OCI-LY1 (cell line): ENCODE results near the gene MMAA.

Experiments used
- H2AFZ ChIP-seq: fragments of 200-600 bp; sonication (generic), shearing (Covaris generic); 2 replicates; pipeline ENCODE4 v1.6.0; 2014; ENCODE audit warnings: antibody characterized with exemption, mild to moderate bottlenecking, low read length
- H3F3A ChIP-seq: fragments of 200-600 bp; sonication (generic), shearing (Covaris generic); 2 replicates; pipeline ENCODE4 v1.6.0; 2014; ENCODE audit warnings: mild to moderate bottlenecking, antibody characterized with exemption, low read length, moderate library complexity; ENCODE audit not compliant: insufficient read depth
- H3K27ac ChIP-seq: fragments of 200-600 bp; sonication (generic); 2 replicates; pipeline ENCODE4 v1.5.1; 2014; ENCODE audit warnings: low read length, mixed run types, mild to moderate bottlenecking, low read depth; ENCODE audit not compliant: poor library complexity, severe bottlenecking
- H3K27me3 ChIP-seq: fragments of 200-600 bp; sonication (generic); 2 replicates; pipeline ENCODE4 v1.6.0; 2014; ENCODE audit warnings: antibody characterized with exemption, mild to moderate bottlenecking, low read length, moderate library complexity; ENCODE audit not compliant: insufficient read depth
- H3K36me3 ChIP-seq: fragments of 200-600 bp; sonication (generic); 2 replicates; pipeline ENCODE4 v1.6.1; 2014; ENCODE audit warnings: mild to moderate bottlenecking, antibody characterized with exemption, low read length, moderate library complexity, mixed read lengths; ENCODE audit not compliant: insufficient read depth
- H3K4me1 ChIP-seq: fragments of 200-600 bp; sonication (generic); 2 replicates; pipeline ENCODE4 v1.5.1; 2014; ENCODE audit warnings: mild to moderate bottlenecking, low read length, moderate library complexity; ENCODE audit not compliant: insufficient read depth, severe bottlenecking
- H3K4me2 ChIP-seq: fragments of 200-600 bp; sonication (generic), shearing (Covaris generic); 2 replicates; pipeline ENCODE4 v1.6.1; 2014; ENCODE audit warnings: low read length
- H3K4me3 ChIP-seq: fragments of 200-600 bp; sonication (generic); 2 replicates; pipeline ENCODE4 v1.5.1; 2014; ENCODE audit warnings: low read length, low read depth, mild to moderate bottlenecking, mixed read lengths; ENCODE audit not compliant: poor library complexity, severe bottlenecking
- H3K79me2 ChIP-seq: fragments of 200-600 bp; shearing (Covaris generic); 2 replicates; pipeline ENCODE4 v1.6.1; 2016; ENCODE audit warnings: mixed run types, low read length, mixed read lengths; ENCODE audit not compliant: insufficient read depth
- H3K9ac ChIP-seq: fragments of 200-600 bp; sonication (generic), shearing (Covaris generic); 2 replicates; pipeline ENCODE4 v1.6.1; 2014; ENCODE audit warnings: mild to moderate bottlenecking, low read length, mixed read lengths
- H3K9me2 ChIP-seq: fragments of 200-600 bp; sonication (generic), shearing (Covaris generic); 2 replicates; pipeline ENCODE4 v1.6.1; 2014; ENCODE audit warnings: low read depth, mild to moderate bottlenecking, low read length, mixed read lengths
- H3K9me3 ChIP-seq: fragments of 200-600 bp; shearing (Covaris generic); 2 replicates; pipeline ENCODE4 v1.6.1; 2014; ENCODE audit warnings: low read length, mixed read lengths
- H4K20me1 ChIP-seq: fragments of 200-600 bp; sonication (generic), shearing (Covaris generic); 2 replicates; pipeline ENCODE4 v1.6.0; 2016; ENCODE audit warnings: mild to moderate bottlenecking, low read length; ENCODE audit not compliant: insufficient read depth
- CTCF ChIP-seq: fragments of 200-600 bp; sonication (generic), shearing (Covaris generic); IDR thresholded peaks from 2 replicates; pipeline ENCODE4 v1.5.1; 2017; ENCODE audit warnings: mild to moderate bottlenecking, antibody characterized with exemption, low read length, moderate library complexity, mixed read lengths
- EZH2 ChIP-seq: fragments of 200-600 bp; sonication (generic), shearing (Covaris generic); IDR thresholded peaks from 2 replicates; pipeline ENCODE4 v1.8.0; 2017; ENCODE audit warnings: borderline replicate concordance, mixed run types, mild to moderate bottlenecking, antibody characterized with exemption, low read length, moderate library complexity, mixed read lengths

MMAA gene

DNA sequence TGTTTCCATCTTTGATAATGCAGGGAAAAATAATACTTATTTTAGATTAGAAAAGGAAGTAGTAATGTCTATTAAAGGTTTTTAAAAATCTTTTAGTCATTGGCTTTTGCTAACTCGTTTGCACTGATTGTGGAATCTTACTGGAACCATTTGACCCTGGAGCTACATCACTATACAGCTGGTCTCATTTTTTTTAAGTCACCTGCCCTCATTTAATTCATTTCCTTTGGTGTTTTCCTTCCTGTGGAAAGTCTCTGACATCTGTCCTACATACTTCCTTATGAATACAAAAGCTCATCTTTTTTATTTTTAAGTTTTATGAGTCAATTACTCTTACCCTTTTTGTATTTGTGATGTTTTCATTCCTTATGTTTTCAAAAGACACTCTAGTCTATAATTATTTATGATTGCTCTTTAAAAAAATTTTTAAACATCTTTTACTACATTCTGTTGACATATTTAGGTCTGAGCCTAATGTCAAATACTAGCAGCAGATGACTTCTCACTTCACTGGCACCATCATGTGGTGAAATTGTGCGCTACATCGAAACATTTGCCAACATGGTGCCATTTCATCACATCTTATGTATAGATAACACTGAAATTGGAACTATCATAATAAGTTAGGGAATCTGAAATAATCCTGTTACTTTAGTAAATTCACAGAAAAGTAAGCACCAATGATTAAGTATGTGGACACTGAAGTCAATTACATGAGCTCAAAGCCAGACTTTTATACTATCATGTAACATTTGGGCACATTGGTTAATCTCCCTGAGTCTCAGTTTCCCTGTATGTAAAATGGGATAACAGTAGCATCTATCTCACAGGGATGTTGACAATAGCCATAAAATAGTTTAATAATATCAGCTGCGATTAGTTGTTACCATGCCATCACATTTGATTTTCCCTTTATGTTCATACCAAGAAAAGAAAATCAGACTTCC is 9.4 kb upstream of the MMAA start:
- Histone ChIP-seq H3K36me3 (no peaks in the 10 kb centered on the region), H3K27me3 (no peaks in the 10 kb centered on the region), H3K4me1 (peaks cover 22% of the 10 kb centered on the region), H3K4me3 (no peak overlapping the region), H3K9me3 (peaks cover 11% of the 10 kb centered on the region), H3F3A (no peaks in the 10 kb centered on the region), H3K9ac (no peak overlapping the region), H3K9me2 (no peaks in the 10 kb centered on the region), H3K27ac (peak overlapping the region; percentile 70), H4K20me1 (no peaks in the 10 kb centered on the region), H3K79me2 (no peaks in the 10 kb centered on the region), H3K4me2 (peak overlapping the region; percentile 18; the same call in 1 of the 2 replicates), H2AFZ (0 out of 2 replicates have a peak overlapping the region, but pooled peaks have one; percentile 15)
- TF ChIP-seq CTCF: peak; percentile 95
- TF ChIP-seq EZH2: no peak

DNA sequence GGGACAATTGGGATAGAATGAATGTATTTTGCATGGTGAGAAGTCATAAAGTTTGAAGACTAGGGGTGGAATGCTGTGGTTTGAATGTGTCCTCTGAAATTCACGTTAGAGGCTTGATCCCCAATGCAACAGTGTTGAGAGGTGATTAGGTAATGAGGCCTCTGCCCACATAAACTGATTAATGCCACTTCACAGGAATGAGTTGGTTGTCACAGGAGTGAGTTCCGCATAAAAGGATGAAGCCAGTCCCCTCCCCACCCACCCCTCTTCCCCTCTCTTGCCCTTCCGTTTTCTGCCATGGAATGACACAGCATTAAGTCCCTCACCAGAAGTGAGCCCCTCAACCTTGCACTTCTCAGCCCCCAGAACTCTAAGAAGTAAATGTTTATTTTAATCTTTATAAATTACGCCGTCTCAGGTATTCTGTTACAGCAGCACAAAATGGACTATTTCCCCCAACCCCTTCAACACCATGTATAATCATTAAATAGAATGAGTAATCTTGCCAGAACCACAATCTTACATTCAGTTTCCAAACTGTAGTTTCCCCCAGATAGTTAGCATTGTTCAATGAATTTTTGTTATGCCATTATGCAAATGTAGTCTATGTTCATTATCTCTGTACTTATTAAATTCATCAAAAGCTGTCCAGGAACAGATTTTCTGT is 5.5 kb upstream of the MMAA start:
- peaks cover 33% of the 10 kb centered on the region for H3K4me1 ChIP-seq
- no peaks in the 10 kb centered on the region for H4K20me1 ChIP-seq
- TF ChIP-seq EZH2: no peak
- TF ChIP-seq CTCF: no peak
- H3K27me3 ChIP-seq: no peaks in the 10 kb centered on the region
- H3K9me2 ChIP-seq: no peaks in the 10 kb centered on the region
- H3K4me2 ChIP-seq: no peak overlapping the region
- no peaks in the 10 kb centered on the region for H3K9me3 ChIP-seq
- peaks cover 8% of the 10 kb centered on the region for H3K79me2 ChIP-seq
- H3K27ac ChIP-seq: no peak overlapping the region
- no peak overlapping the region for H2AFZ ChIP-seq
- H3K36me3 ChIP-seq: no peaks in the 10 kb centered on the region
- no peaks in the 10 kb centered on the region for H3F3A ChIP-seq
- no peak overlapping the region for H3K4me3 ChIP-seq
- H3K9ac ChIP-seq: no peak overlapping the region

- Histone ChIP-seq H3K4me3 (no peak overlapping the region), H3K79me2 (peaks cover 8% of the 10 kb centered on the region)
Observed at GRCh38 chr4:145614233-145614610, 5.0 kb upstream of the MMAA start.

More at GRCh38 chr4:145614233-145614610, 5.0 kb upstream of the MMAA start:
- Histone ChIP-seq H4K20me1 (no peaks in the 10 kb centered on the region), H2AFZ (no peak overlapping the region), H3K9ac (no peak overlapping the region), H3K4me2 (no peak overlapping the region), H3K27ac (no peak overlapping the region), H3K4me1 (peaks cover 28% of the 10 kb centered on the region), H3K27me3 (no peaks in the 10 kb centered on the region), H3F3A (no peaks in the 10 kb centered on the region), H3K36me3 (no peaks in the 10 kb centered on the region), H3K9me3 (no peaks in the 10 kb centered on the region), H3K9me2 (no peaks in the 10 kb centered on the region)
- TF ChIP-seq EZH2 (no peak), CTCF (no peak)
